ENCODE results near the gene TUBAL3.
"Not testable (repeated sequence)": the region's sequence is repeated elsewhere in the genome, so short reads cannot be mapped to it uniquely, and the experiment has no call there.

Gene TUBAL3

GRCh38 chr10:5395168-5395567 is 9.5 kb downstream of the TUBAL3 start:
- no peak for DNase-seq
- in situ Hi-C loops (cut with HindIII; ENCODE audit: low pct_ligation_motif_present, low pct_unique_long_range_greater_than_20kb, low sequenced_read_pairs) = no loop called here

- in situ Hi-C loops (cut with HindIII; ENCODE audit: low pct_ligation_motif_present, low pct_unique_long_range_greater_than_20kb, low sequenced_read_pairs) = no loop called here
- no peak for DNase-seq
Measured at GRCh38 chr10:5393529-5393928, 11.1 kb downstream of the TUBAL3 start.

- no peak for DNase-seq
- in situ Hi-C loops (cut with HindIII; ENCODE audit: low pct_ligation_motif_present, low pct_unique_long_range_greater_than_20kb, low sequenced_read_pairs) = no loop called here
Measured at GRCh38 chr10:5391790-5392189, 12.8 kb downstream of the TUBAL3 start.

- in situ Hi-C loops (cut with HindIII; ENCODE audit: low pct_ligation_motif_present, low pct_unique_long_range_greater_than_20kb, low sequenced_read_pairs) = no loop called here
- no peak for DNase-seq
Measured at GRCh38 chr10:5390607-5391205, 13.9 kb downstream of the TUBAL3 start.

- in situ Hi-C loops (cut with HindIII; ENCODE audit: low pct_ligation_motif_present, low pct_unique_long_range_greater_than_20kb, low sequenced_read_pairs) = no loop called here
- DNase-seq = no peak
Measured at GRCh38 chr10:5387169-5387568, 17.5 kb downstream of the TUBAL3 start.

- in situ Hi-C loops (cut with HindIII; ENCODE audit: low pct_ligation_motif_present, low pct_unique_long_range_greater_than_20kb, low sequenced_read_pairs) = no loop called here
- DNase-seq = no peak
Measured at GRCh38 chr10:5385224-5385623, 19.4 kb downstream of the TUBAL3 start.

- in situ Hi-C loops (cut with HindIII; ENCODE audit: low pct_ligation_motif_present, low pct_unique_long_range_greater_than_20kb, low sequenced_read_pairs) = no loop called here
- DNase-seq = no peak
Measured at GRCh38 chr10:5381187-5381586, 23.4 kb downstream of the TUBAL3 start.

- DNase-seq; in situ Hi-C loops (cut with HindIII; ENCODE audit: low pct_ligation_motif_present, low pct_unique_long_range_greater_than_20kb, low sequenced_read_pairs): not testable (repeated sequence)
Measured at GRCh38 chr10:5380395-5380794, 24.2 kb downstream of the TUBAL3 start.

- DNase-seq; in situ Hi-C loops (cut with HindIII; ENCODE audit: low pct_ligation_motif_present, low pct_unique_long_range_greater_than_20kb, low sequenced_read_pairs): not testable (repeated sequence)
Measured at GRCh38 chr10:5379202-5379601, 25.4 kb downstream of the TUBAL3 start.

- in situ Hi-C loops (cut with HindIII; ENCODE audit: low pct_ligation_motif_present, low pct_unique_long_range_greater_than_20kb, low sequenced_read_pairs) = no loop called here
- DNase-seq = no peak
Measured at GRCh38 chr10:5376450-5376849, 28.2 kb downstream of the TUBAL3 start.

- in situ Hi-C loops (cut with HindIII; ENCODE audit: low pct_ligation_motif_present, low pct_unique_long_range_greater_than_20kb, low sequenced_read_pairs) = no loop called here
- no peak for DNase-seq
Measured at GRCh38 chr10:5373891-5374611, 30.6 kb downstream of the TUBAL3 start.

GRCh38 chr10:5373307-5373706 is 31.3 kb downstream of the TUBAL3 start:
- in situ Hi-C loops (cut with HindIII; ENCODE audit: low pct_ligation_motif_present, low pct_unique_long_range_greater_than_20kb, low sequenced_read_pairs) = no loop called here
- DNase-seq = no peak

GRCh38 chr10:5370493-5371352 is 33.9 kb downstream of the TUBAL3 start:
- in situ Hi-C loops (cut with HindIII; ENCODE audit: low pct_ligation_motif_present, low pct_unique_long_range_greater_than_20kb, low sequenced_read_pairs) = no loop called here
- DNase-seq = no peak

GRCh38 chr10:5369362-5370158 is 35.1 kb downstream of the TUBAL3 start:
- no peak for DNase-seq
- in situ Hi-C loops (cut with HindIII; ENCODE audit: low pct_ligation_motif_present, low pct_unique_long_range_greater_than_20kb, low sequenced_read_pairs) = no loop called here

GRCh38 chr10:5365928-5366327 is 38.7 kb downstream of the TUBAL3 start:
- in situ Hi-C loops (cut with HindIII; ENCODE audit: low pct_ligation_motif_present, low pct_unique_long_range_greater_than_20kb, low sequenced_read_pairs) = no loop called here
- no peak for DNase-seq

- no peak for DNase-seq
- in situ Hi-C loops (cut with HindIII; ENCODE audit: low pct_ligation_motif_present, low pct_unique_long_range_greater_than_20kb, low sequenced_read_pairs) = no loop called here
Measured at GRCh38 chr10:5364890-5365338, 39.7 kb downstream of the TUBAL3 start, which contains the start of gene UCN3. Gene UCN3 (plus strand): TSS chr10:5364966. CDS start chr10:5373721, 8,755 bp downstream.

GRCh38 chr10:5364374-5364773 is 40.3 kb downstream of the TUBAL3 start:
- DNase-seq = no peak
- in situ Hi-C loops (cut with HindIII; ENCODE audit: low pct_ligation_motif_present, low pct_unique_long_range_greater_than_20kb, low sequenced_read_pairs) = no loop called here

GRCh38 chr10:5362873-5363272 is 41.8 kb downstream of the TUBAL3 start:
- in situ Hi-C loops (cut with HindIII; ENCODE audit: low pct_ligation_motif_present, low pct_unique_long_range_greater_than_20kb, low sequenced_read_pairs) = no loop called here

GRCh38 chr10:5361966-5362365 is 42.7 kb downstream of the TUBAL3 start:
- no peak for DNase-seq
- in situ Hi-C loops (cut with HindIII; ENCODE audit: low pct_ligation_motif_present, low pct_unique_long_range_greater_than_20kb, low sequenced_read_pairs) = no loop called here

More at GRCh38 chr10:5362873-5363272, 41.8 kb downstream of the TUBAL3 start:
- DNase-seq = no peak

Measured in ACHN (cell line).